Measurements from ENCODE around the gene RBPMS2.

DNA sequence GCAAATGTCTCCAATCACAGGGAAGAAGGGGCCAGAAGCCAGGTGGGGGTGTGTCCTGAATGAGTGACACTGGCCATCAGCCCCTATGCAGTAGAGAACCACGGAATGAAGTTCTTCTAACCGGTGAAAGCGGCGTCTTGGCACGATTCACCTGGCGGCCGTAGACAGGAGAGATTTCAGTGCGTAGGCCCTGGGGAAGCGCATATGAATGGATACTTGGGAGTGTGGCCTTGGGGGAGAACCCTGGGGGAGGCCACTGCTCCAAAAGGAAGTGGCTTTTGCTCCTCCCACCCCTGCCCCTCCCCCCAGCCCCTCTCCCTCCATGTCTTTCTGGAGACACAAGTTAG lies 43.6 kb downstream of the RBPMS2 start:
- TF ChIP-seq, protein P1, sequence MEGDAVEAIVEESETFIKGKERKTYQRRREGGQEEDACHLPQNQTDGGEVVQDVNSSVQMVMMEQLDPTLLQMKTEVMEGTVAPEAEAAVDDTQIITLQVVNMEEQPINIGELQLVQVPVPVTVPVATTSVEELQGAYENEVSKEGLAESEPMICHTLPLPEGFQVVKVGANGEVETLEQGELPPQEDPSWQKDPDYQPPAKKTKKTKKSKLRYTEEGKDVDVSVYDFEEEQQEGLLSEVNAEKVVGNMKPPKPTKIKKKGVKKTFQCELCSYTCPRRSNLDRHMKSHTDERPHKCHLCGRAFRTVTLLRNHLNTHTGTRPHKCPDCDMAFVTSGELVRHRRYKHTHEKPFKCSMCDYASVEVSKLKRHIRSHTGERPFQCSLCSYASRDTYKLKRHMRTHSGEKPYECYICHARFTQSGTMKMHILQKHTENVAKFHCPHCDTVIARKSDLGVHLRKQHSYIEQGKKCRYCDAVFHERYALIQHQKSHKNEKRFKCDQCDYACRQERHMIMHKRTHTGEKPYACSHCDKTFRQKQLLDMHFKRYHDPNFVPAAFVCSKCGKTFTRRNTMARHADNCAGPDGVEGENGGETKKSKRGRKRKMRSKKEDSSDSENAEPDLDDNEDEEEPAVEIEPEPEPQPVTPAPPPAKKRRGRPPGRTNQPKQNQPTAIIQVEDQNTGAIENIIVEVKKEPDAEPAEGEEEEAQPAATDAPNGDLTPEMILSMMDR (IDR thresholded peaks at IDR 0.05), result no peak
- TF ChIP-seq POLR2A (IDR thresholded peaks at IDR 0.05), result no peak

Data from lower leg skin (tissue), 3 donors.